IMR-90 (cell line): Measurements from ENCODE around the gene ETV6. TPM values are rescaled to one million over a fixed set of nuclear protein-coding genes. Genes with fewer than 3 reads are reported as not detected.

Experiments used
- ATAC-seq: fragments of 200-7000 bp; cut with Tn5 transposase; 2 replicates; pipeline ENCODE4 v1.9.1; 2020; ENCODE audit warnings: low read depth, mild to moderate bottlenecking, moderate library complexity
- BruUV-seq: library from RNA; stranded (reverse); fragments of 400-500 nt; replicated peaks from 2 replicates; lab custom pipeline; 2021; lab: Mats Ljungman, UMichigan
- CTCF ChIA-PET: fragments of 300-600 bp; formaldehyde crosslinking; extraction: SDS; loops from one replicate; lab custom pipeline; 2021; ENCODE audit warnings: antibody characterized with exemption; lab: Yijun Ruan, JAX
- POLR2A ChIA-PET: fragments of 300-600 bp; sonication (Branson Sonifier 250); formaldehyde crosslinking; loops from one replicate; lab custom pipeline; 2022; ENCODE audit warnings: antibody characterized with exemption; ENCODE audit not compliant: unreplicated experiment; lab: Charles Lee
- DNase-seq: peaks from one replicate; pipeline ENCODE4 v3.0.0; 2013
- H2AFZ ChIP-seq: replicated peaks from 2 replicates; pipeline ENCODE3; 2013; ENCODE audit warnings: low read length, mild to moderate bottlenecking; ENCODE audit not compliant: poor library complexity
- H2AK5ac ChIP-seq: 2 replicates; pipeline ENCODE4 v1.6.1; 2013; ENCODE audit warnings: low read depth, low read length, inconsistent platforms
- H2AK9ac ChIP-seq: replicated peaks from 2 replicates; pipeline ENCODE3; 2013; ENCODE audit warnings: mild to moderate bottlenecking, low read depth, low read length, moderate library complexity; ENCODE audit not compliant: poor library complexity
- H2BK120ac ChIP-seq: 2 replicates; pipeline ENCODE4 v1.6.1; 2013; ENCODE audit warnings: low read depth, low read length, inconsistent platforms
- H2BK15ac ChIP-seq: 3 replicates; pipeline ENCODE4 v1.6.1; 2013; ENCODE audit warnings: low read depth, low read length, inconsistent platforms
- H2BK20ac ChIP-seq: 2 replicates; pipeline ENCODE4 v1.6.1; 2013; ENCODE audit warnings: low read depth, mild to moderate bottlenecking, inconsistent platforms, low read length, moderate library complexity
- H2BK5ac ChIP-seq: 2 replicates; pipeline ENCODE4 v1.6.1; 2013; ENCODE audit warnings: mild to moderate bottlenecking, low read depth, low read length, inconsistent platforms; ENCODE audit not compliant: poor library complexity, severe bottlenecking
- H3K14ac ChIP-seq: replicated peaks from 2 replicates; pipeline ENCODE4 v1.6.1; 2013; ENCODE audit warnings: low read depth, low read length, inconsistent platforms
- H3K18ac ChIP-seq: 2 replicates; pipeline ENCODE4 v1.6.1; 2013; ENCODE audit warnings: low read depth, low read length, control low read depth
- H3K23ac ChIP-seq: 2 replicates; pipeline ENCODE4 v1.6.1; 2013; ENCODE audit warnings: low read depth, low read length, inconsistent platforms
- H3K27ac ChIP-seq: 2 replicates; pipeline ENCODE4 v1.5.1; 2013; ENCODE audit warnings: mild to moderate bottlenecking, control low read depth, low read length; ENCODE audit not compliant: insufficient read depth
- H3K27me3 ChIP-seq: 2 replicates; pipeline ENCODE4 v1.6.1; 2013; ENCODE audit warnings: low read length; ENCODE audit not compliant: control insufficient read depth, insufficient read depth
- H3K36me3 ChIP-seq: 2 replicates; pipeline ENCODE4 v1.6.1; 2013; ENCODE audit warnings: low read length, mixed read lengths; ENCODE audit not compliant: control insufficient read depth, insufficient read depth
- H3K4ac ChIP-seq: 2 replicates; pipeline ENCODE4 v1.6.1; 2013; ENCODE audit warnings: low read depth, low read length, inconsistent platforms
- H3K4me1 ChIP-seq: 2 replicates; pipeline ENCODE4 v1.6.1; 2013; ENCODE audit warnings: low read length, mixed read lengths; ENCODE audit not compliant: control insufficient read depth, insufficient read depth
- H3K4me2 ChIP-seq: 2 replicates; pipeline ENCODE4 v1.6.1; 2013; ENCODE audit warnings: low read depth, mild to moderate bottlenecking, control low read depth, low read length, moderate library complexity
- H3K4me3 ChIP-seq: 2 replicates; pipeline ENCODE4 v1.5.1; 2013; ENCODE audit warnings: low read depth, mild to moderate bottlenecking, control low read depth, low read length, moderate library complexity; ENCODE audit not compliant: insufficient read depth
- H3K56ac ChIP-seq: 2 replicates; pipeline ENCODE4 v1.6.1; 2013; ENCODE audit warnings: low read length, inconsistent platforms; ENCODE audit not compliant: insufficient read depth; ENCODE audit errors: extremely low read depth
- H3K79me1 ChIP-seq, 2 experiments: 2 replicates each; pipeline ENCODE4 v1.6.1; 2013; ENCODE audit warnings: low read length in 2 of 2, inconsistent platforms in 1 of 2, low read depth in 1 of 2
- H3K9ac ChIP-seq: 2 replicates; pipeline ENCODE4 v1.6.1; 2013; ENCODE audit warnings: low read depth, low read length, control low read depth
- H3K9me1 ChIP-seq: 2 replicates; pipeline ENCODE4 v1.6.1; 2013; ENCODE audit warnings: low read length, inconsistent platforms; ENCODE audit not compliant: insufficient read depth
- H3K9me3 ChIP-seq: 2 replicates; pipeline ENCODE4 v1.6.1; 2013; ENCODE audit warnings: low read length; ENCODE audit not compliant: control insufficient read depth, insufficient read depth
- H4K20me1 ChIP-seq: 2 replicates; pipeline ENCODE4 v1.6.1; 2013; ENCODE audit warnings: low read length, inconsistent platforms; ENCODE audit not compliant: insufficient read depth
- H4K5ac ChIP-seq: 2 replicates; pipeline ENCODE4 v1.6.1; 2013; ENCODE audit warnings: mild to moderate bottlenecking, low read depth, low read length, control low read depth
- H4K8ac ChIP-seq, 2 experiments: 2 replicates each; pipeline ENCODE4 v1.6.1; 2013; ENCODE audit warnings: low read depth in 2 of 2, low read length in 2 of 2, control low read depth in 1 of 2, inconsistent platforms in 1 of 2
- H4K91ac ChIP-seq: 2 replicates; pipeline ENCODE4 v1.6.1; 2013; ENCODE audit warnings: low read depth, low read length, inconsistent platforms; ENCODE audit not compliant: insufficient read depth
- CHD1 ChIP-seq: IDR thresholded peaks from 2 replicates; pipeline ENCODE4 v1.6.1; 2012; ENCODE audit warnings: low read depth, low read length, improper control_type of control experiment
- ELK1 ChIP-seq: fragments of 150-350 bp; IDR thresholded peaks from 2 replicates; pipeline ENCODE4 v1.6.1; 2016; ENCODE audit warnings: low read depth, mild to moderate bottlenecking, low read length, moderate library complexity, borderline replicate concordance
- FOS ChIP-seq: fragments of 150-350 bp; IDR thresholded peaks from 2 replicates; pipeline ENCODE4 v1.6.1; 2016; ENCODE audit warnings: low read depth, low read length
- MAFK ChIP-seq: IDR thresholded peaks from 2 replicates; pipeline ENCODE4 v1.6.1; 2012; ENCODE audit warnings: low read depth, low read length, improper control_type of control experiment
- MAZ ChIP-seq: IDR thresholded peaks from 2 replicates; pipeline ENCODE4 v1.6.1; 2012; ENCODE audit warnings: low read depth, mild to moderate bottlenecking, low read length, improper control_type of control experiment, moderate library complexity, borderline replicate concordance
- POLR2A ChIP-seq: IDR thresholded peaks from 2 replicates; pipeline ENCODE4 v1.6.1; 2012; ENCODE audit warnings: mild to moderate bottlenecking, low read depth, low read length
- RAD21 ChIP-seq: IDR thresholded peaks from 2 replicates; pipeline ENCODE4 v1.6.1; 2012; ENCODE audit warnings: low read length, improper control_type of control experiment
- WGBS, 2 experiments: methylation state at CpG; one replicate each; pipeline versions ENCODE4 v1.1.5 to v1.1.7; 2013; ENCODE audit warnings: missing lambda C conversion rate in 2 of 2; ENCODE audit not compliant: insufficient read length in 1 of 2; ENCODE audit errors: extremely low coverage in 2 of 2; 5-methylcytosine and 5-hydroxymethylcytosine counted together
- dilution Hi-C: fragments of 300-500 bp; cut with HindIII; formaldehyde crosslinking; loops from one replicate; pipeline ENCODE4 v1.14.3; 2018; ENCODE audit warnings: low sequenced_read_pairs; ENCODE audit not compliant: unreplicated experiment
- in situ Hi-C: fragments of 300-500 bp; cut with MboI; formaldehyde crosslinking; loops from 3 replicates; pipeline ENCODE4 v1.14.3; 2019; ENCODE audit warnings: low sequenced_read_pairs, inconsistent platforms, mixed read lengths
- intact Hi-C: fragments of 100-400 bp; cut with micrococcal nuclease; formaldehyde crosslinking; loops from 2 replicates; pipeline ENCODE4 v1.10.0; 2022
- polyA plus RNA-seq, 3 experiments: library from polyadenylated mRNA; depleted of rRNA; stranded (reverse); fragments of >200 nt; gene quantifications; 2 replicates each; pipeline ENCODE4 v1.2.3, GENCODE V29; 2012; ENCODE audit warnings: low replicate concordance in 1 of 3
- total RNA-seq: library from RNA; depleted of rRNA; stranded (reverse); fragments of >200 nt; gene quantifications from 2 replicates; pipeline ENCODE4 v1.2.3, GENCODE V29; 2012

Gene ETV6
- total and polyA plus RNA-seq, 2 of the 4 experiments (the other 2 are of a cell fraction) = 8.4 to 9.9 TPM

GRCh38 chr12:11821386-11822080 lies 172.1 kb downstream of the ETV6 start:
- WGBS, 2 experiments = 95 to 100% methylated on average over 1 to 3 of the region's 10 CpGs
- Histone ChIP-seq H2AFZ (peak overlapping the region; percentile 57), H3K9me3 (no peaks in the 10 kb centered on the region), H3K14ac (peak overlapping the region; percentile 48; the same call in 1 of the 2 replicates), H3K9me1 (peaks cover 18% of the 10 kb centered on the region), H2BK5ac (peak overlapping the region; percentile 35), H3K4ac (peak overlapping the region; percentile 87), H3K27ac (no peak overlapping the region), H3K79me1 (peaks cover 14 to 59% of the 10 kb centered on the region in 2 experiments), H4K8ac (peak overlapping the region in 1 of 2 experiments; percentile 87; a peak in 2 of 4 replicates), H3K9ac (no peak overlapping the region), H3K56ac (no peak overlapping the region), H2BK120ac (peak overlapping the region; percentile 76; the same call in 1 of the 2 replicates), H3K27me3 (no peaks in the 10 kb centered on the region), H3K18ac (no peak overlapping the region), H4K20me1 (no peaks in the 10 kb centered on the region), H3K4me1 (peaks cover 19% of the 10 kb centered on the region), H3K36me3 (0 out of 2 replicates have a peak, but pooled peaks cover 1% of the 10 kb centered on the region), H2AK9ac (peak overlapping the region; percentile 83), H3K23ac (peak overlapping the region; percentile 58; the same call in 1 of the 2 replicates), H3K4me2 (no peak overlapping the region), H3K4me3 (no peak overlapping the region), H2BK20ac (no peak overlapping the region; the same call in 1 of the 2 replicates), H4K5ac (no peak overlapping the region), H4K91ac (peak overlapping the region; percentile 23; the same call in 1 of the 2 replicates), H2AK5ac (peak overlapping the region; percentile 94; the same call in 1 of the 2 replicates), H2BK15ac (peak overlapping the region; percentile 59; the same call in 1 of the 3 replicates)
- in situ Hi-C loops (no loop called here), intact Hi-C loops (no loop called here), dilution Hi-C loops (no loop called here)
- CTCF ChIA-PET = no interaction called here
- TF ChIP-seq MAZ (no peak), RAD21 (no peak), ELK1 (no peak), MAFK (no peak), POLR2A (no peak), FOS (no peak), CHD1 (no peak)
- no TSS peak for BruUV-seq
- no peak for ATAC-seq
- DNase-seq = no peak
- POLR2A ChIA-PET = no interaction called here
